GM21717 (cell line): ENCODE measurements around the gene TM6SF1.
A peak's percentile ranks its signal among the peaks of the same experiment; 100 is the strongest.
"Not testable (repeated sequence)": the region's sequence is repeated elsewhere in the genome, so short reads cannot be mapped to it uniquely, and the experiment has no call there.

Source experiments
- ATAC-seq: cut with Tn5 transposase; IDR thresholded peaks from one replicate; pipeline ENCODE4 v1.9.1; 2021; ENCODE audit warnings: mild to moderate bottlenecking, moderate library complexity; ENCODE audit not compliant: unreplicated experiment

TM6SF1 gene

DNA sequence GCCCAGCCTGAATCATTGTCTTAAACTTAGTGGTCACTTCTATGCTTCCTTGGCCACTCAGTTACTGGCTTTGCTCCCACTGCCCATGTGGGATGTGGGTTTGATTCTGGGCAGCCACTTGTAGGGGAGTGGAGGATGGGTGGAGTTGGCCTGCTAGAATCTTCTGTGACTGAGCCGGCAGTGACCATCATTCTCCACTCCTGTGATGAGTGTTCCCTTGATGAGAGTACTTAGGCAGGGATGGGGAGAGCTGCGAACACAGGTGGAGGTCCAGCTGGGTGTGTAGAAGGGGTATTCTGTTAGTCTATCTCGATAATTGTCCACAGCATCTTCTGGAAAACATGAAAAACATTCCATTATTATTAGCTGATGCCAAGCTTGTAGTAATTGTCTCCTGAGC, 8.0 kb downstream of the TM6SF1 start:
- ATAC-seq = no peak

DNA sequence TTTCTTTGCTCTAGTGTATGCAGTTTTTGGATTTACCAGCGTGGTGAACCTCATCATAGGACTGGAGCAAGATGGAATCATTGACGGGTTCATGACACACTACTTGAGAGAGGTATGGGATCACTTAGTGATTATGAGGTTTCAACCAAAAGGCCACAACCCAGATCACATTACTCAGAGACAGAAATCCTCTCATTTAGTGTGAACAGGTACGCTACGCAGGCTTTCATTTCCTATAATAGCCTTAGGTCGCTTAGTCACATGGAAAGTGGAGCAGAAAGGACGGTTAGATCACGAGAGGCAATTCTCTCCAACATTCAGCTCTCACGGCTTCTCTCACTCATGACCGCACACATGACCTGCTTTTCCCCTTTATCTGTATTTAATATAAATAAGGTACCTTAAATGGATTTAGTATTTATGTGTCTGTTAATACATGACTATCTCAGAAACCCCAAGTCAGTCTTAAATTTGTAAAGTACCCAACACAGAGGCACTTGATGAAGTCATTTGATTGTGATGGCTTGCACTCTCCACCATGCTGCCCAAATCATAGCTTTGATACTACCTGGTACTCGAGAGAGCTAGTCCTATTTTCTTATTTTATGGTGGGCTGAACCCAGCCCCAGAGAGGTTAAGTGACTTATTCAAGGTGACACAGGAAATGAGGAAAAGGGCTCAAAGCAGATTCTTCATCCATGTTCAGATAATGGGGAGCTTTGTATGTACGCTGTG, 8.6 kb downstream of the TM6SF1 start:
- peak; percentile 85 for ATAC-seq

DNA sequence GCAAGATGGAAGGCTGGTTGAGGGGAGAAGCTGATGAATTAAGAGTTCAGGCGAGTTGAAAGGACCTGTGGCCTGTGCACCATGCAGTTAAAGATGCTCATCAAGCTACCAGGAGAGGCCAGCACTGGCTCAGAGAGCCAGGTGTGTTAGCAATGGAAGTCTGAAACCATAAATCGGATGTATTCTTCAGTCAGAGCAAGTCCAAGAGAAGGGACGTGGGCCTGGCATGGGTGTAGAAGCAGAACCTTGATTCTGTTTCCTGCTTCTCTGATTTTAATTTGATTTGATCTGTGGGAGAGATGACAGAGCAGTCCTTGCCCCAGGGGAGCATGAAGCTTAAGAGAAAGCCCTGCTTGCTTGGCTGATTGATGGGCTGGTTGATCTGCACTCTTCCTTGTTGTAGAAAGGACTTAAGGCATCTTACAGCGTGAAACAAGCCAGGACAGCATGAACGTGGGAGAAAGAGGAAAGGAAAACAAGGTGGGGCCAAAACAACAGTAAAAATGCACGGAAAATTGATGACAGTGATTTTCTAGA, 10.9 kb downstream of the TM6SF1 start:
- no peak for ATAC-seq

DNA sequence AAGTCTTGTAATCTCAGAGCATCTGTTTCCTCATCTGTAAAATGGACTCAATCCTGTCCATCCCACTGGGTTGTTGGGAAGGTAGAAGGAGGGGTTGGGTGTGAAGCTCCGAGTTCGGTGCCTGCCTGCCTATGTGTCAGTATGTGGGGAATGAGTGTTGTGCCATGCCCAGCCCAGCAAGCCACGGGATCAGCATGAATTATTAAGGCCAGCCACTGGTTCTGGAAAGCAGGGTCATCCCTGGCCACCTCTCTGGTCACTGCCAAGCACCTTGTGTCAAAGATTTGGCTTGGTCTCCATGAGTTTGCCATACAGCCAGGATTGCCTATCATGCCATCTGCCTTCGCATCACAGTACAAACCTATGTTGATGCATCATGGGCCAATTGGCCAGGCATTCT, 11.5 kb downstream of the TM6SF1 start:
- no peak for ATAC-seq

DNA sequence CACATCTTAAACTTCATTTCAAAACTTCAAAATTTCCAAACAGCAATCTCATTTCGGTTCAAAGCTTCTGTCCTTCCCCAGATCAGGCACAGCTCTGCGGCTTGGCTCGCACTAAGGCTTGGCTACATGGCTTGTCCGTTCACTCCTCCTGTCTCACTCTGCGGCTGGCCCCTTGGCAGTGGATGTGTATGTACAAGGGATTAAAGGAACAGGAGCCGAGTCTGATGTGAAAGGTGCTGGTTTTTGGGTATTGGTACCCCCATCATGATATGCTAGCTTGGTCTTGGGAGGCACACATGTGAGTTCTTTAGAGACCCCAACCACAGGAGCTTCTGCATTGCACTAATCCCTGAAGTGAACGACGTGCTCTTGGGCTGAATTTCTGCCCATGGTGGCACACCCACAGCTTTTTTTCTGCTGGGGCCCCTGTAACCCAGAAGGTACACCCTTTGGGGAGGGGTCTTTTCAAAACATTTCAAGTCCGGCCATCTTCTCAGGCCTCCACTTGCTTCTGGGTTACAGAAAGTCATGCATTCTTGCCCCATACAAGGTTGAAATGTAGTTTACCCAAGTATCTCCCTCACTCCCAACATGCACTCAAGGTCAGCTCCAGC, 12.6 kb downstream of the TM6SF1 start:
- ATAC-seq = no peak

DNA sequence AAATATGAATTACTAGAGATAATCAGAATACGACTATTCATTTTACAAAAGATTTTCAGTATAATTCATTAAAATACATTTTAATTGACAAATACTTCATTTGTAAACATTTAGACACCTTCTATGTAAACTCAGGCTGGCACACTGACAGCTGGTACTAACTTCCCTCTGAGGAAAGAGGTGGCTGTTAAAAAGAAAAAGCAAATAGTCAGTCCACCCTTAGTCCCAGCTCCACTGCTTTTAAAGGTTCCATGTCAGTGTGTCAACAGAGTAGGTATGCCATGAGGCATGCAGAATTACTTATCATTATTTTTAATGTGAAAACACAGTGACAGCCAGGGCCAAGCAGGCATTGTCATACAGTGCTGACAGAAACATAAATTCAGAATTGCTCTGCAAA, 16.1 kb downstream of the TM6SF1 start:
- ATAC-seq = no peak

DNA sequence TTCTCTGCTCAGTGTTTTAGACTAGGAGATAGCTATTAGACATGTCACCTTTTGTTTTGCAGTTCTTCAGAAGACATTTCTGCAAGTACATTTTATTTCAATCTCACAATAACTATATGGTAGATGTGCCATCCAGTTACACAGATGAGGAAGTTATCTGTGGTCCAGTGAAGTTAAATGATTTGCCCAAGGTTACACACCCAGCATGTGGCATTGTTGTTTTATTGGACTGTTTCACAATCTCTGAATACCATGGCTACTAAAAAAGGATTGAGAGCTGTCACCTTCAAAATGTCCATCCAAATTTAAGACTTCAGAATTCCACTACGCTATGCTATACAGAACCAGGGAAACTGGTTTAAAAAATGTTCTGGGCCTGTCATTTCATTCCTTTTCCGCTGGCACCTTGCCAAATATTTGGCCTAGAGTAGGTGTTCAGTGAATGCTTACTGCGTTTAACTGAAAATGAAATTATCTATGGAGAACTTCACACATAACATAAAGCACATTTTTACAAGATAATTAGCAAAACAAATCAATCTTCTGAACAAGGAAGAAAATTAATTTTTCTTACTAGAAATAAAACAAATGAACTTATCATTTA, 20.2 kb downstream of the TM6SF1 start:
- no peak for ATAC-seq

DNA sequence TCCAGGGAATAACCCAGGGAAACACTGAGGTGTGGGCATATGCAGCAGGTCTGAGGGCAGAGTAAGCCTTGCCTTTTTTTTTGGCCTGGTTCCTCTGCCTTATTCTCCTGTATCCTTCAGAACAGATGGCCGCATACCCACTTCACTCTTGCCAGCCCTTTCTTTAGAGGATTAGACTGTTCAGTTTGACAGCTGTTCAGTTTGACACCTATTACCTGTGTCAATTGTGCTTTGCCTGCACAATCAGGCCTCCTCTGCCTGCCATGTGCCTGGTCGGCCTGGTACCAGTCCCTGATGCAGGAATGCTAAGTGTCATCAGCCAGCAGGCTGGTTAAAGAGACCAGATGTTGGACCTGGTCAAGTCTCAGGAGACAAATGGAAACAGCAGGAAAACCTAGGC, 22.3 kb downstream of the TM6SF1 start:
- ATAC-seq = no peak

DNA sequence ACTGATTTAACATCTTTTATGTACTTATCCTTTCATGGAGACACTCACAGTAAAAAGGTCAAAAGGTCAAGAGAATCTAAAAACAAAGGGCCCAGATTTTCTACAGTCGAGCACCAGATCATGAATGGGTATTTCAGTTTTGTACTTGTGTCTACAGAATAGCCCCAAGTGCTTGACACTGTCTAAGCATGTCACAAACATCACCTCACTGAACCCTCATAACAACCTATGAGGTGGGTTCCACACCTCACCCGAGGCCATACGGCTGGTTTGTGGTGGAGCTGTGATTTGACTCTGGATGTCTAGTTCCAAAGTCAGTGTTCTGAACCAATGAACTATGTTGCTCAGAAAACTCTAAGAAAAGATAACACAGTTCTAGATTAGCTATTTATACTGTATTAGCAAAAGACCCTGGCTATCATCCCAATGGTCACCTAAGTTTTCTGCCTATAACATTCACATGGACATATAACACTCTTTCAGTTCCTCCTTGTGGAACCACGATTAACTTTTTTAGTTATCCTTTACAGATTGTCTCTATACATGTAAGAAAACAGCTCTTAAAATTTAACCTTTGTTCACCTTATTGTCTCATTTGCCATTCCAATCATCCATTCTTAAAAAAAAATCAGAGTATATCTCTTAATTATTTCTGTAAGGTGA, 25.5 kb downstream of the TM6SF1 start:
- no peak for ATAC-seq

DNA sequence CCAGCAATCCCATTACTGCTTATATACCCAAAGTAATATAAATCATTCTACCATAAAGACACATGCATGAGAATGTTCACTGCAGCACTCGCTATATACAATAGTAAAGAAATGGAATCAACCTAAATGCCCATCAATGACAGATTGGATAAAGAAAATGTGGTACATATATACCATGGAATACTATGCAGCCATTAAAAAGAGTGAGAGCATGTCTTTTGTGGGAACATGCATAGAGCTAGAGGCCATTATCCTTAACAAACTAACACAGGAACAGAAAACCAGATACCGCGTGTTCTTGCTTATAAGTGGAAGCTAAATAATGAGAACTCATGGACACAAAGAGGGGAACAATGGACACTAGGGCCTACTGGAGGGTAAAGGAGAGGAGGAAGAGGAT, 34.7 kb downstream of the TM6SF1 start:
- not testable (repeated sequence) for ATAC-seq

DNA sequence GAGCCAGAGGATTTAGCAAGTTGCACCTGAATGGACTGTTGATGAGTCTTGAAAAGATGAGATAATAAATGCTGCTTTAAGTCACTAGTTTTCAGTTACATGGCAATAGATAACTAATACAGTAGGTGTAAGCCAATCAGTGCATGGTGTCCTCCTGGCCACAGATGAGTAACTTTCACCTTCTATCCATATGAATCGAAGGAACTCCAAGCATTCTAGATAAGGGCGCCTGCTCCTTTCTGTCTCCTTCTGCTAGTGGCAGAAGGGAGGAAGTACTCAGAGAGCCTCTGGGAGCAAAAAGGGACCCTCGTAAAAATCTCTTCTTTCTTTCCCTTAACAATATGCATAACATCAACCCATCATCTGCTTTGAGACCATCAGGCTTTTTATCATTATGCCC, 37.3 kb downstream of the TM6SF1 start:
- no peak for ATAC-seq

DNA sequence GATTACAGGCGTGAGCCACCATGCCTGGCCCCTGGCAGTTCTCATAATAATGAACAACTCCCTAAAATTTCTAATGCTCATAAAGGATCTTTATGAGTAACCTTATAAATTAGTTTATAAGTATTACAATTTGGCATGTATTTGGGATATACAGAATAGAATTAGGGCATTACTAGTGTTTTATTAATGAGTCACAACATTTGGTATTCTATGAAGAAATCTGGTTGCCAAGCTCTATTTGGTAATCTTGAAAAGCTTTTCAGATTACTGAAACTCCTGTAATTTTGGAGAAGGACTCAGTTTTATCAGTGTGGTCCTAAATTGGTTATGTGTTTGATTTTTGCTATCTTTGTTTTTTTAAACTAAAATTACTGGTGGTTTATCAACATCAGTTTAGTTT, 45.8 kb downstream of the TM6SF1 start:
- no peak for ATAC-seq

DNA sequence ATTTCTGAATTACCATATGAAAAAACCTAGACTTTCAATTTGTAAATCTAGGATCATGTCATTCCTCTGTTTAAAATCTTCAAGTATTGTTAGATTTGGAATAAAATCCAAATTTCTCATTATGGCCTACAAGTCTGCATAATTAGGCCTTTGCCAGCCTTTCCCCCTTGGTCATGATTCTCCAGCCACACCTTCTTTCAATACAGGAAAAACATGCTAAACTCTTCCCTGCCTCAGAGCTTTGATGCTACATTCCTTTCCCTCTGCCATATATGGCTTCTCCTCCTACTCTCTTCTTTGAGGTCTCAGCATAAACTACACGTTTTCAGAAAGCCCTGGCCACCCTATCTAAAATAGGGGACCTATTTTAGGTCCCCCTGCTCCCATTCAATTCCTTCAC, 48.5 kb downstream of the TM6SF1 start:
- no peak for ATAC-seq

DNA sequence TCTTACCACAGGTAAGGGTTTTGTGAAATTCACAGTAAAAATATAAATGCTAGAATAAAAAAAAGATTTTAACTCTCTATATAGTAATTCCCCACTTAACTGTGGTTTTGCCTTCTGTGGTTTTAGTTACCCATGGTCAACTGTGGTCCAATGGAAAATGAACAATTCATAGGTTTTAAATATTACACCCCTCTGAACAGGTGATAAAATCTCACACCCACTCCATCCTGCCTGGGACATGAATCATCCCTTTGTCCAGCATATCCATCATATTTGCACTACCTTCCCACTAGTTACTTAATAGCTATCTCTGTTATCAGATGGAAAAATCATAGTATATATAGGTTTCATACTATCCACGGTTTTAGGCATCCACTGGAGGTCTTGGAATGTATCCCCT, 50.9 kb downstream of the TM6SF1 start:
- ATAC-seq = no peak

DNA sequence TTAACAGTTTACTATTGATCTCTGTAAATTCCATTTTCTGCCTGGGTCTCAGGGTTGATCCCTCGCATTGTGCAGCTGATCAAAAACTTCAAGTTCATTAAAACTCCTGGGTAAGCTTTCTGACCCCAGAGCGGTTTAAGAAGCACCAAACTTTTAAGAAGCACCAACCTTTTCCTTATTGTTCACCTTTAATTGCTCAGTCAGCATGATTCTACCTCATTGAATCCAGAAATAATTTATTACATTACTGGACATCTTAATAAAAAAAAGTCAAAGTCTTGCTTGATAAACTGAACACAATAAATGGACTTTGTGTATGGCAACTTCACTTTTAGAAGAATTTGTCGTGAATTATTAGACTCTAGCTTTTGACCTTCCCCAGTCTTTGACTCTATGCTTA, 53.3 kb downstream of the TM6SF1 start:
- no peak for ATAC-seq

DNA sequence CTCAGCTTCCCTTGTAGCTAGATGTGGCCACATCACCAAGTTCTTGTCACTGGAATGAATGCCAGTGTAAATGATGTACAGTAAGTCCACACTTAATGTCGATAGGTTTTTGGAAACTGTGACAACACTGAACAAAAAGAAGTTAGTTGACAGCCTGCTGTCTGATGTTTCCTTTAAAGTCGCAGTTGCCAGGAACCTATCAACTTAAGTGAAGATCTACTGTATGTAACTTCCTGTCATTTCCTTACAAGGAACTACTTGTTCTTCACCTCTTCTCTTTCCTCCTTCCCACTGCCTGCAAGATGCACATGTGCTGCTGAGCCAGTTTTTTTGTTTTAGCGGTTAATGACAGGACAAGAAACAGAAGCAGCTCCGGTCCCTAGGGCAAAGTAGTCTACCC, 55.6 kb downstream of the TM6SF1 start:
- no peak for ATAC-seq

DNA sequence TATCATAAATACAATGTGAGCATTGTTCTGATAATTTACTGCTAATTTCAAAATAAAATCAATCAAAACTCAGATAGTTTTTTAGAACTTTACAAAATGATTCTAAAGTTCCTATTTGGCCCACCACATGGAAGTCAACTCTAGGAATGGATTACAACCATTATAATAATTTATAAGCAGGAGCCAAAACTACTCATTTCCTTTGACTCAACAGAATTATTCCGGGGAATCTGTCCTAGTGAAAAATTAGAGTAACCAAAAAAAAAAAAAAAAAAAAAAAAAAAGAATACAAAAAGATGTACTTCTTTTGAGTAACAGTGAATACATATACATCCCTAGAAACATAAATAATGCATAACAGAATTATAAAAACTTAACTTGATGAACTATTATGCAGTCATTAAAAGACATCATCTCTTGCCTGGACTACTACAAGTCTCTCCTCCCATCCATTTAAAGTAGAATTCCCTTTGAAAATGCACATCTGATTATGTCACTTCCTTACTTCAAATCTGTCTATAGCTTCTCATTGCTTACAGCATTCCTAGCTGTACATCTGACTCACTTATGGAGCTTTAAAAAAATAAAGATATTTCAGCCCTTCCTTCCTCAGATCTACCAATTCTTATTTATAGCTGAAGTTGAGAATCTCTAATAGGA, 56.8 kb downstream of the TM6SF1 start:
- no peak for ATAC-seq

DNA sequence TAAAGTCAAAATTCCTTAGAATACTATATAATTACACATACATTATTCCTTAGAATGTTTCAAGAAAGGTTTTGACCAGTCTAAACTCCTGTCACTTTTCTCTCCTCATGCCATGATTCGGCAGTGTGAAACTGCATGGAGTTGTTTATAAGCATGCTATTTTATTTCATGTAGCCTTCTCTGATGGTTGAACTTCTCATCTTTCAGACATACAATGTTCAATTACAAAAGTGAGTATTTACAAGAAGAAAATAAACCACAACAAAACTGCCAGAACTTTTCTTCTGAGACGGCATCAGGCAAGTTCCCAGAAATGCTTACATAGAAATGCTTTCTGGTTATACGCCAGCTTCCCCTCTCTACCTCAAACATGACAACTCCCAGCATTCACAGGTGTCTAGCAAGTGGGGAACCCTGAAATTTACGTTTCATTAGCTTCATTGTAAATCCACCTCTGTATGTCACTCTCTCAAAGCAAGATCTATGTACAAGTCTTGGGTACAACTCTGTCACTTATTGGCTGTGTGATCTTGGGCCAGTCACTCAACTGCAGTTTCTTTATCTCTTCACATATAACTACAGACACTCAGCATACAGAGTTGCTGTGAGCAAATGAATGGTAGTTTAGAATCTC, 57.4 kb downstream of the TM6SF1 start:
- peak; percentile 58 for ATAC-seq

DNA sequence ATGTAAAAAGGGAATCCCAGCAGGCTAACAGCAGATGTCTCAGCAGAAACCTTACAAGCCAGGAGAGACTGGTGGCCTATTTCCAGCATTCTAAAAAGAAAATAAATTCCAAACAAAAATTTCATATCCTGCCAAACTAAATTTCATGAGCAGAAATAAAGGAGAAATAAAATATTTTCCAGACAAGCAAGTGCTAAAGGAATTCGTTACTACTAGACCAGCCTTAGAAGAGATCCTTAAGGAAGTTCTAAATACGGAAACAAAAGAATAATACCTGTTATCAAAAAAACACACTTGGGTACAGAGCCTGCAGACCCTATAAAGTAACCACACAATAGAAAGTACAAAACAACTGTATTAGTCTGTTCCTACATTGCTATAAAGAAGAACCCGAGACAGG, 58.8 kb downstream of the TM6SF1 start:
- no peak for ATAC-seq

DNA sequence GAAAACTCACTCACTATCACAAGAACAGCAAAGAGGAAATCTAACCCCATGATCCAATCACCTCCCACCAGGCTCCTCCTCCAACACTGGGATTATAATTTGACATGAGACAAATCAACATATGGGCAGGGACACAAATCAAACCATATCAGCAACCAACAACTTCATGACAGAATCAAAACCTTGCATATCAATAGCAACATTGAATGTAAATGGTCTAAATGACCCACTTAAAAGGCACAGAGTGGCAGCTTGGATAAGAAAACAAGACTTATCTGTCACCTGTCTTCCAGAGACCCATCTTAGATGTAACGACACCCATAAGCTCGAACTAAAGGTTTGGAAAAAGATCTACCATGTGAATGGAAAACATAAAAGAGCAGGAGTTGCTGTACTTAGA, 59.4 kb downstream of the TM6SF1 start:
- no peak for ATAC-seq

DNA sequence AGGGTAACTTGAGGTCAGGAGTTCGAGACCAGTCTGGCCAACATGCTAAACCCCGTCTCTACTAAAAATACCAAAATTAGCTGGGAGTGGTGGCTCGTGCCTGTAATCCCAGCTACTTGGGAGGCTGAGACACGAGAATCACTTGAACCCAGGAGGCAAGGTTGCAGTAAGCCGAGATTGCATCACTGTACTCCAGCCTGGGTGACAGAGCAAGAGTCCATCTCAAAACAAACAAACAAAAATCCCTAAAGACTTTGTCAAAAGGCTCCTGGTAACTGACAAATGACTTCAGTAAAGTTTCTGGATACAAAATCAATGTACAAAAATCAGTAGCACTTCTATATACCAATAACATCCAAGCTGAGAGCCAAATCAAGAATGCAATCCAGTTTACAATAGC, 62.1 kb downstream of the TM6SF1 start:
- ATAC-seq = not testable (repeated sequence)
